Measurements from ENCODE around the gene CUL3. TPM values are rescaled to one million over a fixed set of nuclear protein-coding genes. Genes with fewer than 3 reads are reported as not detected.
"Not testable (repeated sequence)": the region's sequence is repeated elsewhere in the genome, so short reads cannot be mapped to it uniquely, and the experiment has no call there.

The CUL3 gene
- polyA plus RNA-seq, 3 donors from 2014 or later, result 13.6 to 36.3 (median 18.5) TPM

- Mint-ChIP-seq H3K27ac (peak overlapping the region in 2 of 6 donors; percentile 0 to 37), H3K9me3 (no peaks in the 10 kb centered on the region), H3K36me3 (no peaks in the 10 kb centered on the region), H3K4me3 (no peak overlapping the region), H3K4me1 (peaks cover 48 to 93% of the 10 kb centered on the region in 2 donors), H3K27me3 (ENCODE audit: low read depth in 3 of 3) (peaks cover 0 to 3% (median 2%) of the 10 kb centered on the region in 3 donors)
- DNase-seq, result no peak
Observed at GRCh38 chr2:224551693-224552092, 33.5 kb downstream of the CUL3 start.

- peak overlapping the region in 4 of 5 donors; percentile 5 to 31 (median 17) for H3K4me3 Mint-ChIP-seq
- no peaks in the 10 kb centered on the region for H3K9me3 Mint-ChIP-seq
- H3K4me1 Mint-ChIP-seq, result peaks cover 46 to 82% of the 10 kb centered on the region in 2 donors
- no peaks in the 10 kb centered on the region for H3K27me3 Mint-ChIP-seq (ENCODE audit: low read depth in 3 of 3)
- H3K36me3 Mint-ChIP-seq, result no peaks in the 10 kb centered on the region
- H3K27ac Mint-ChIP-seq, result peak overlapping the region; percentile 5 to 83 (median 67)
- no peak for DNase-seq
Observed at GRCh38 chr2:224546926-224547325, 38.2 kb downstream of the CUL3 start.

GRCh38 chr2:224545884-224546644 is 39.1 kb downstream of the CUL3 start:
- DNase-seq, result peak in 2 of 3 donors; percentile 10 to 23
- peaks cover 0 to 5% (median 0%) of the 10 kb centered on the region in 3 donors for H3K36me3 Mint-ChIP-seq
- H3K4me1 Mint-ChIP-seq, result peaks cover 54 to 86% of the 10 kb centered on the region in 2 donors
- H3K27ac Mint-ChIP-seq, result peak overlapping the region; percentile 6 to 83 (median 62)
- no peaks in the 10 kb centered on the region for H3K27me3 Mint-ChIP-seq (ENCODE audit: low read depth in 3 of 3)
- H3K4me3 Mint-ChIP-seq, result peak overlapping the region; percentile 18 to 42 (median 24)
- H3K9me3 Mint-ChIP-seq, result no peaks in the 10 kb centered on the region

GRCh38 chr2:224543939-224544338 is 41.2 kb downstream of the CUL3 start:
- peaks cover 64 to 89% of the 10 kb centered on the region in 2 donors for H3K4me1 Mint-ChIP-seq
- no peak overlapping the region for H3K27ac Mint-ChIP-seq
- H3K27me3 Mint-ChIP-seq (ENCODE audit: low read depth in 3 of 3), result no peaks in the 10 kb centered on the region
- H3K36me3 Mint-ChIP-seq, result peaks cover 5 to 16% (median 6%) of the 10 kb centered on the region in 3 donors
- no peak overlapping the region for H3K4me3 Mint-ChIP-seq
- DNase-seq, result no peak
- no peaks in the 10 kb centered on the region for H3K9me3 Mint-ChIP-seq

GRCh38 chr2:224538561-224539138 is 46.5 kb downstream of the CUL3 start:
- Mint-ChIP-seq H3K9me3 (no peaks in the 10 kb centered on the region), H3K36me3 (peaks cover 5 to 19% (median 6%) of the 10 kb centered on the region in 3 donors), H3K27ac (peak overlapping the region in 4 of 6 donors; percentile 1 to 86 (median 16)), H3K27me3 (ENCODE audit: low read depth in 3 of 3) (no peaks in the 10 kb centered on the region), H3K4me1 (peaks cover 59 to 85% of the 10 kb centered on the region in 2 donors), H3K4me3 (peak overlapping the region in 1 of 5 donors; percentile 3)
- DNase-seq, result no peak

GRCh38 chr2:224532931-224533330 is 52.2 kb downstream of the CUL3 start:
- H3K9me3 Mint-ChIP-seq, result no peaks in the 10 kb centered on the region
- H3K27ac Mint-ChIP-seq, result peak overlapping the region; percentile 4 to 73 (median 58)
- DNase-seq, result no peak
- H3K4me3 Mint-ChIP-seq, result peak overlapping the region in 2 of 5 donors; percentile 3 to 12
- H3K36me3 Mint-ChIP-seq, result peaks cover 5 to 8% (median 8%) of the 10 kb centered on the region in 3 donors
- H3K4me1 Mint-ChIP-seq, result peaks cover 58 to 68% of the 10 kb centered on the region in 2 donors
- H3K27me3 Mint-ChIP-seq (ENCODE audit: low read depth in 3 of 3), result no peaks in the 10 kb centered on the region

GRCh38 chr2:224532441-224532840 is 52.7 kb downstream of the CUL3 start:
- peak overlapping the region in 1 of 5 donors; percentile 12 for H3K4me3 Mint-ChIP-seq
- no peak for DNase-seq
- peaks cover 5 to 8% (median 8%) of the 10 kb centered on the region in 3 donors for H3K36me3 Mint-ChIP-seq
- peak overlapping the region; percentile 4 to 73 (median 58) for H3K27ac Mint-ChIP-seq
- no peaks in the 10 kb centered on the region for H3K27me3 Mint-ChIP-seq (ENCODE audit: low read depth in 3 of 3)
- no peaks in the 10 kb centered on the region for H3K9me3 Mint-ChIP-seq
- H3K4me1 Mint-ChIP-seq, result peaks cover 61 to 70% of the 10 kb centered on the region in 2 donors

- Mint-ChIP-seq H3K27ac (peak overlapping the region; percentile 36 to 74 (median 52)), H3K9me3 (no peaks in the 10 kb centered on the region), H3K4me1 (peaks cover 76 to 80% of the 10 kb centered on the region in 2 donors), H3K4me3 (no peak overlapping the region), H3K36me3 (peaks cover 5 to 7% (median 6%) of the 10 kb centered on the region in 3 donors), H3K27me3 (ENCODE audit: low read depth in 3 of 3) (peaks cover 0 to 2% (median 1%) of the 10 kb centered on the region in 3 donors)
- DNase-seq, result no peak
Observed at GRCh38 chr2:224528171-224528570, 57.0 kb downstream of the CUL3 start.

GRCh38 chr2:224525774-224526173 is 59.4 kb downstream of the CUL3 start:
- Mint-ChIP-seq H3K27ac (peak overlapping the region; percentile 29 to 85 (median 41)), H3K4me3 (peak overlapping the region in 2 of 5 donors; percentile 10 to 51), H3K27me3 (ENCODE audit: low read depth in 3 of 3) (peaks cover 0 to 2% (median 1%) of the 10 kb centered on the region in 3 donors), H3K36me3 (no peaks in the 10 kb centered on the region), H3K9me3 (no peaks in the 10 kb centered on the region), H3K4me1 (peaks cover 78 to 79% of the 10 kb centered on the region in 2 donors)
- no peak for DNase-seq

GRCh38 chr2:224524657-224525056 is 60.5 kb downstream of the CUL3 start:
- peak overlapping the region; percentile 57 to 80 (median 74) for H3K4me3 Mint-ChIP-seq
- H3K9me3 Mint-ChIP-seq, result no peaks in the 10 kb centered on the region
- peak overlapping the region; percentile 83 to 91 (median 90) for H3K27ac Mint-ChIP-seq
- peaks cover 85 to 89% of the 10 kb centered on the region in 2 donors for H3K4me1 Mint-ChIP-seq
- DNase-seq, result no peak
- no peaks in the 10 kb centered on the region for H3K36me3 Mint-ChIP-seq
- H3K27me3 Mint-ChIP-seq (ENCODE audit: low read depth in 3 of 3), result peaks cover 0 to 2% (median 1%) of the 10 kb centered on the region in 3 donors

- H3K27me3 Mint-ChIP-seq (ENCODE audit: low read depth in 3 of 3), result peaks cover 0 to 2% (median 1%) of the 10 kb centered on the region in 3 donors
Observed at GRCh38 chr2:224523626-224524577, 61.3 kb downstream of the CUL3 start.

GRCh38 chr2:224522483-224522882 is 62.7 kb downstream of the CUL3 start:
- not testable (repeated sequence) for H3K36me3 Mint-ChIP-seq; H3K9me3 Mint-ChIP-seq; DNase-seq; H3K27me3 Mint-ChIP-seq (ENCODE audit: low read depth in 3 of 3)
- Mint-ChIP-seq H3K4me1 (peaks cover 85 to 96% of the 10 kb centered on the region in 2 donors), H3K27ac (peak overlapping the region in 4 of 6 donors; percentile 21 to 91 (median 68)), H3K4me3 (peak overlapping the region in 2 of 5 donors; percentile 7 to 23)

More at GRCh38 chr2:224523626-224524577, 61.3 kb downstream of the CUL3 start:
- H3K27ac Mint-ChIP-seq, result peak overlapping the region; percentile 83 to 91 (median 90)
- H3K4me1 Mint-ChIP-seq, result peaks cover 87 to 96% of the 10 kb centered on the region in 2 donors
- peak; percentile 46 to 66 (median 64) for DNase-seq
- peak overlapping the region; percentile 57 to 80 (median 74) for H3K4me3 Mint-ChIP-seq
- H3K9me3 Mint-ChIP-seq, result no peaks in the 10 kb centered on the region
- no peaks in the 10 kb centered on the region for H3K36me3 Mint-ChIP-seq

- H3K27ac Mint-ChIP-seq, result peak overlapping the region; percentile 68 to 85 (median 72)
- H3K4me1 Mint-ChIP-seq, result peaks cover 83 to 97% of the 10 kb centered on the region in 2 donors
- peak; percentile 21 to 56 (median 42) for DNase-seq
- no peaks in the 10 kb centered on the region for H3K36me3 Mint-ChIP-seq
- peak overlapping the region; percentile 33 to 67 (median 42) for H3K4me3 Mint-ChIP-seq
- H3K27me3 Mint-ChIP-seq (ENCODE audit: low read depth in 3 of 3), result peaks cover 0 to 1% (median 0%) of the 10 kb centered on the region in 3 donors
- H3K9me3 Mint-ChIP-seq, result no peaks in the 10 kb centered on the region
Observed at GRCh38 chr2:224520064-224520463, 65.1 kb downstream of the CUL3 start.

Data from immature natural killer cell (primary cell).